Neural progenitor cell (in vitro differentiated cells): ENCODE results near the gene NCK2.

ENCODE experiments used
- EZH2 ChIP-seq: fragments of 200-600 bp; sonication (generic); IDR thresholded peaks from 2 replicates; pipeline ENCODE4 v1.6.1; 2017; ENCODE audit warnings: antibody characterized with exemption, mild to moderate bottlenecking, moderate library complexity
- EZH2phosphoT487 ChIP-seq: fragments of 200-600 bp; sonication (generic); IDR thresholded peaks from 2 replicates; pipeline ENCODE4 v1.6.1; 2017; ENCODE audit warnings: antibody characterized with exemption
- TF ChIP-seq, protein P1 (sequence below): fragments of 200-600 bp; sonication (generic); IDR thresholded peaks from 2 replicates; pipeline ENCODE4 v1.5.1; 2017; ENCODE audit warnings: antibody characterized with exemption, mild to moderate bottlenecking

DNA sequence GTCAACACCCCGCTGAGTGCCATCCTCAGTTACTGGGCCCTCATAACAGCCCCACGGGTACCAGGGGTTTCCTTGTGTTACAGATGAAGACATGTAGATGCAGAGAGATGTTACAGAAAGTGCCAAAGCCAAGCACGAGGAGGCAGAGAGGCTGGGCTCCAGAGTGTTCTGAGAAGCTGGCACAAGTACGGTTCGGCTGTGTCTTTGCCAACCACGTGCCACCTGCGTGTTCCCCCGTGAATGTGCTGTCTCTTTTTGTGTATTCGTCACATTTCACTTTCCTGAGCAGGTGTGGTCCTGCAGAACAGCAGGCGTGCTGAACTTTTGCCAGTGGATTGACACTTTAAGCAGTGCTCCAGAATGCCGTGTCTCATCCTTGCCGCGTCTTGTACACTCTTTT, 124.6 kb downstream of the NCK2 start:
- TF ChIP-seq, protein P1, sequence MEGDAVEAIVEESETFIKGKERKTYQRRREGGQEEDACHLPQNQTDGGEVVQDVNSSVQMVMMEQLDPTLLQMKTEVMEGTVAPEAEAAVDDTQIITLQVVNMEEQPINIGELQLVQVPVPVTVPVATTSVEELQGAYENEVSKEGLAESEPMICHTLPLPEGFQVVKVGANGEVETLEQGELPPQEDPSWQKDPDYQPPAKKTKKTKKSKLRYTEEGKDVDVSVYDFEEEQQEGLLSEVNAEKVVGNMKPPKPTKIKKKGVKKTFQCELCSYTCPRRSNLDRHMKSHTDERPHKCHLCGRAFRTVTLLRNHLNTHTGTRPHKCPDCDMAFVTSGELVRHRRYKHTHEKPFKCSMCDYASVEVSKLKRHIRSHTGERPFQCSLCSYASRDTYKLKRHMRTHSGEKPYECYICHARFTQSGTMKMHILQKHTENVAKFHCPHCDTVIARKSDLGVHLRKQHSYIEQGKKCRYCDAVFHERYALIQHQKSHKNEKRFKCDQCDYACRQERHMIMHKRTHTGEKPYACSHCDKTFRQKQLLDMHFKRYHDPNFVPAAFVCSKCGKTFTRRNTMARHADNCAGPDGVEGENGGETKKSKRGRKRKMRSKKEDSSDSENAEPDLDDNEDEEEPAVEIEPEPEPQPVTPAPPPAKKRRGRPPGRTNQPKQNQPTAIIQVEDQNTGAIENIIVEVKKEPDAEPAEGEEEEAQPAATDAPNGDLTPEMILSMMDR: no peak
- TF ChIP-seq EZH2: no peak
- TF ChIP-seq EZH2phosphoT487: no peak
